Renal cortical epithelial cell (primary cell): Measurements from ENCODE around the gene TLN1. TPM values are rescaled to one million over a fixed set of nuclear protein-coding genes. Genes with fewer than 3 reads are reported as not detected.

Experiments
- DNase-seq: peaks from one replicate; pipeline ENCODE4 v3.0.0-alpha.2; 2011; ENCODE audit warnings: low read depth
- total RNA-seq: library from RNA; depleted of rRNA; stranded (reverse); fragments of >200 nt; gene quantifications from 2 replicates; pipeline ENCODE4 v1.2.3, GENCODE V29; 2014

TLN1 gene, protein sequence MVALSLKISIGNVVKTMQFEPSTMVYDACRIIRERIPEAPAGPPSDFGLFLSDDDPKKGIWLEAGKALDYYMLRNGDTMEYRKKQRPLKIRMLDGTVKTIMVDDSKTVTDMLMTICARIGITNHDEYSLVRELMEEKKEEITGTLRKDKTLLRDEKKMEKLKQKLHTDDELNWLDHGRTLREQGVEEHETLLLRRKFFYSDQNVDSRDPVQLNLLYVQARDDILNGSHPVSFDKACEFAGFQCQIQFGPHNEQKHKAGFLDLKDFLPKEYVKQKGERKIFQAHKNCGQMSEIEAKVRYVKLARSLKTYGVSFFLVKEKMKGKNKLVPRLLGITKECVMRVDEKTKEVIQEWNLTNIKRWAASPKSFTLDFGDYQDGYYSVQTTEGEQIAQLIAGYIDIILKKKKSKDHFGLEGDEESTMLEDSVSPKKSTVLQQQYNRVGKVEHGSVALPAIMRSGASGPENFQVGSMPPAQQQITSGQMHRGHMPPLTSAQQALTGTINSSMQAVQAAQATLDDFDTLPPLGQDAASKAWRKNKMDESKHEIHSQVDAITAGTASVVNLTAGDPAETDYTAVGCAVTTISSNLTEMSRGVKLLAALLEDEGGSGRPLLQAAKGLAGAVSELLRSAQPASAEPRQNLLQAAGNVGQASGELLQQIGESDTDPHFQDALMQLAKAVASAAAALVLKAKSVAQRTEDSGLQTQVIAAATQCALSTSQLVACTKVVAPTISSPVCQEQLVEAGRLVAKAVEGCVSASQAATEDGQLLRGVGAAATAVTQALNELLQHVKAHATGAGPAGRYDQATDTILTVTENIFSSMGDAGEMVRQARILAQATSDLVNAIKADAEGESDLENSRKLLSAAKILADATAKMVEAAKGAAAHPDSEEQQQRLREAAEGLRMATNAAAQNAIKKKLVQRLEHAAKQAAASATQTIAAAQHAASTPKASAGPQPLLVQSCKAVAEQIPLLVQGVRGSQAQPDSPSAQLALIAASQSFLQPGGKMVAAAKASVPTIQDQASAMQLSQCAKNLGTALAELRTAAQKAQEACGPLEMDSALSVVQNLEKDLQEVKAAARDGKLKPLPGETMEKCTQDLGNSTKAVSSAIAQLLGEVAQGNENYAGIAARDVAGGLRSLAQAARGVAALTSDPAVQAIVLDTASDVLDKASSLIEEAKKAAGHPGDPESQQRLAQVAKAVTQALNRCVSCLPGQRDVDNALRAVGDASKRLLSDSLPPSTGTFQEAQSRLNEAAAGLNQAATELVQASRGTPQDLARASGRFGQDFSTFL (N-terminal part only)
- total RNA-seq = 266 and 772 TPM in 2 replicates

DNA sequence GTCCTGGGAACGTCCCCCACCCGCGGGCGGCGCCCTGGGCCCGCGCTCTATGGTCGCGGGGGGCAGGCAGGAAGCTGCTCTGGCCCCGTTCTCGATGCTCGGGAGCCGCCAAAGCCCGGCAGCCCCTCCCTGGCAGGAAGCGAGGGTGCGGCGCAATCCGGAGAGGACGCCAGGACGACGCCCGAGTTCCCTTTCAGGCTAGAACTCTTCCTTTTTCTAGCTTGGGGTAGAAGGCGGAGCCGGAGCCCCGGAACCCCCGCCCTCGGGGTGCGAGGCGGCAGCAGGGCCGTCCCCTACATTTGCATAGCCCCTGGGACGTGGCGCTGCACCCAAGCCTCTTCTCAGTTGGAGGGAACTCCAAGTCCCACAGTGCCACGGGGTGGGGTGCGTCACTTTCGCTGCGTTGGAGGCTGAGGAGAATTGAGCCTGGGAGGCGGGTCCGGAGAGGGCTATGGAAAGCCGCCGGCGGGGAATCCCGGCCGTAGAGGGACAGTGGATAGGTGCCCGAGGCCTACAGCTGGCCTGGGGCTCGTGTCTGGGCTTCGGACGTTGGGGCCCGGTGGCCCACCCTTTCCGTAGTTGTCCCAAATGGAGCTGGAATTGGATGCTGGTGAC lies at the start of gene TLN1, which contains the start of gene CREB3:
TLN1 (minus strand) TSS at position 11 of the 615 bp plus-strand sequence. CDS start 6,501 bp downstream, outside the sequence.
CREB3 (plus strand) TSS at position 482 of the 615 bp plus-strand sequence; CDS start at position 589, 107 bp downstream.
- DNase-seq = peak; percentile 96

DNA sequence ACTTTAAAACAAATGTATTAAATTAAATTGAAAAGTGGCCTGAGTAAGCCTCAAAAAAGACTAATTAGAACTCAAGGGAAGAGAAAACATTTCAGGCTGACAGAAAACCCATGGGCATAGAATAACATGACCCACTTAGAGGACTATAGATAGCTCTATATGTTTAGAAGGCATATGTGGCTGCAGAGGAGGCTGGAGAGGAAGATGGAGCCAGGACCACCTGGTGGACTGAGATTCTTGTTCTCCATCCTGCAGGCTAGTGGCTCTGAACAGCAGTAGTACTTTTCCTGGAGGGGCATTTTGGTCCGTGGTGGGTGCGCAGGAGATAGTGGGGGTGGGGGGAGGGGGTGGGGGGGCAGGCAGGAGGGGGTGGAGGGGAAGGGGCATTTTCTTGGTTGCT lies 49.1 kb upstream of the TLN1 start:
- no peak for DNase-seq

DNA sequence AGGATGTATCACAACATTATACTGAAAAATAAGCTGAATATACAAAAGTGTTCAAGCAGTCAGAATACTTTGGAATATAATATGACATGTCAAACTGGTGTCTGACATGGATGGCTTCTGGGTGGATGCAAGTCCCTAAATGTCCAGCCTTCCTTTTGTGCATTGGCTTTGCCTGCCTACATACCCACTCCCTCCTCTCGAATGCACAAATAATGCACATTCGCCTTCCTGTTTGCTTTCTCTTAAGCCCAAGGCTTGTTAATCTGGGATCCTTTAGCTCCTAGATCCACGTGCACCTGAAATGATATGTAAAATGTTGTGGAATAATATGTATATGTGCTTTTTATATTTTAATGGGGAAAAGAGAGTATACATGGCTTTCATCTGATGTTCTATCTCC lies 46.5 kb upstream of the TLN1 start:
- no peak for DNase-seq

GRCh38 chr9:35776018-35776417 lies 44.0 kb upstream of the TLN1 start:
- no peak for DNase-seq

DNA sequence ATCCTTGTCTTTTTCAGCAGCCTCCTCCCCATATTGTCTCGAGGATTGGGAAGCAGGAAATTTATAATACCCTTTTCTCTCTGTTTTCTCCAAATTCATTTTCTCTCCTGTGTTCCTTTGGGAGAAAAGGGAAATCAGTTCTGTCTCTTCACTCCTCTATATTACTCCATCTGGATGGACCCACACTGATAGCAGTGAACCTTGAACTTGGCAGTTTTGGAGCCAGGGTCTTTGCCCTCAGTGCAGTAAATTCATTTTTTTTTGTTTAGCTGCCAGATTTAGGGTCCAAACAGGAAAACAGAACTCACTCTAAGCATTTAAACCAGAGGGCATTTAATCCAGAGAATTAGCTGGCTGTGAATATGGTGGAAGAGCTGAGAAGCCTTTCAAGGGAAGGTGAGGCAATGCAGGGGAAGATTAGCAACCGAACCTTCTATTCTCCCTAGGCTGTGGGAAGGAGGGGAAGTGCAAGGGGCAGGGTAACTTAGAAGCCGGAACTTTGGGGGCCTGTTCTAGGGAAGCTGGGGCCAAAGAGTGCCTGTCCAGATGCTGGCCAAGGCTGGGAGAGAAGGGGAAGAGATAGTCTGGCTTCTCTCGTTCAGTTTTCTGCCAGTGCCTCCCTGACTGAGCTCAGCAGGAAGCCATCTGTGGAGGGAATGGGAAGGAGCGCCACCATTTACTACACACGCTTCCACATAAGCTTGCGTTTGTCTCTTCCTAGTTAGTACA lies 43.1 kb upstream of the TLN1 start:
- DNase-seq = no peak

DNA sequence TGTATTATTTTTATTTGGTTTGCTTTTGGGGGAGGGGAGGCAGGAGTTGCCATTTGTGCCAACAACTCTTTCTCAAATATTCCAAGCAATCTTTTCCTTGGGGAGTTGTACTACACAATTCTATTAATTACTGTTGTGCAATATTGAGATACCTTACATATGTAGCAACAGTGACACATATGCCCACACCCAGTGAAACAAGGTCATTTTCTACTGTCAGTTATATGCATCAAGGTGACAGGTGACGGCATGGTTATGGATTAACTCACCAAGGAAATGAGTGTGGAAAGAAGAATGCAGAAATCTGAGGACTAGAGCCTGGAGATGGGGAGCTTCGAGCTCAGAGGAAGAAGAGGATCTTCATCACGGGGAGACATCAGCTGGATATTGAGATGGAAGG lies 39.9 kb upstream of the TLN1 start:
- DNase-seq = peak; percentile 67

GRCh38 chr9:35771534-35771933 lies 39.5 kb upstream of the TLN1 start:
- DNase-seq = no peak

DNA sequence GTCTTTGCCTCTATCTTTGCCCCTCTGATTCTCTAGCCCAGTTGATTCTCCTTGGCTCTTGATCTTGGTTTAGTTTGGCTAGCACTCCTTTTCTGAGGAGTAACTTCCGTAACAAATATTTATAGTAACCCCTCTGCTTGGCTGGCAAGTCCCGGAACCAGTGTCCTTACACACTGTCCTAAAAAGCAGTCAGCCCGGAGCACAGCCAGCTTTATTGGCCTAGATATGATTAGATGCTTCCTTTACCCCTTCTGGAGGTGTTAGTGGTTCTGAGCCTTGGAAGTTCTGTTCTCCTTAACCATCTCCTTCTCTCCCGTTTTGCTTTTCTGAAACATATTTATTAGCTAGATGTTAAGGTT lies 39.1 kb upstream of the TLN1 start:
- no peak for DNase-seq

DNA sequence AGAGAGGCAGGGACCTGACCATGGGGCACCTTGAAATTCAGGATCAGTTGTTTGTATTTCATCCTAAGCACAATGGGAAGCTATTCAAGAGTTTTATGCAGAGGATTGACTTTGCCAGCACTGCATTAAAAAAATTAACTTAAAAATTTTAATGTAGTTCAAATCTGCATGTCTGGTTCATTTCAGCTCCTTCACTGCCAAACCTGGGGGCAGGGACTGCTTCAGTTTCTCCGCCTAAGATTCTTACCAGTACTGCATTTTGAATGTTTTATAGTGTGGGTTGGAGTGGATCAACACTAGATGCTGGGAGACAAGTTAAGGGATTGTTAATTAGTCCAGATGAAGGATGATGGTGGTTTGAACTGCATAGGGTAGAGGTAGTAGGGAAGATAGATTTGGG lies 37.8 kb upstream of the TLN1 start:
- no peak for DNase-seq

GRCh38 chr9:35767458-35767857 lies 35.5 kb upstream of the TLN1 start:
- no peak for DNase-seq

- DNase-seq = no peak
These were observed 35.0 kb upstream of the TLN1 start for GRCh38 chr9:35766997-35767396.

GRCh38 chr9:35763803-35764202 lies 31.8 kb upstream of the TLN1 start:
- DNase-seq = no peak

GRCh38 chr9:35763181-35763580 lies 31.2 kb upstream of the TLN1 start:
- DNase-seq = no peak

- DNase-seq = peak; percentile 48
These were observed 28.7 kb upstream of the TLN1 start for GRCh38 chr9:35760651-35761050.

DNA sequence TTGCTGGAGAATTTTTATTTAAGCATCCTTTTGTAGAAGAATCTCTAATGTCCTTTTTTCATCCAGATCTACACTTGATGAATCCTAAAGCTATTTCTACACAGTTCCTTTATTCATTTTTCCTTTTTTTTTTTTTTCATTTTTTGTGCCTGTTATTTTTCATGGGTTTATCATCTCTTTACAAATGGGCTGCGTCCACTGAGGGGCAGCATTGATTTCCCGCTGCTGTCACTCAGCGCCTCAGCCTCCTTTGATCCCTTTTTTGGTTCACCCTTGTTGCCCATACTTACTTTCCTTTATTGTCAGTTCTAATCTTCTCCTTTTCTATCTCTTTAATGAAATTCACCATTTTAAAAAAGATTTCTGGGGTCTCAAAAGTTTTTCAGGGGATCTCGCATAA lies 27.8 kb upstream of the TLN1 start:
- no peak for DNase-seq

DNA sequence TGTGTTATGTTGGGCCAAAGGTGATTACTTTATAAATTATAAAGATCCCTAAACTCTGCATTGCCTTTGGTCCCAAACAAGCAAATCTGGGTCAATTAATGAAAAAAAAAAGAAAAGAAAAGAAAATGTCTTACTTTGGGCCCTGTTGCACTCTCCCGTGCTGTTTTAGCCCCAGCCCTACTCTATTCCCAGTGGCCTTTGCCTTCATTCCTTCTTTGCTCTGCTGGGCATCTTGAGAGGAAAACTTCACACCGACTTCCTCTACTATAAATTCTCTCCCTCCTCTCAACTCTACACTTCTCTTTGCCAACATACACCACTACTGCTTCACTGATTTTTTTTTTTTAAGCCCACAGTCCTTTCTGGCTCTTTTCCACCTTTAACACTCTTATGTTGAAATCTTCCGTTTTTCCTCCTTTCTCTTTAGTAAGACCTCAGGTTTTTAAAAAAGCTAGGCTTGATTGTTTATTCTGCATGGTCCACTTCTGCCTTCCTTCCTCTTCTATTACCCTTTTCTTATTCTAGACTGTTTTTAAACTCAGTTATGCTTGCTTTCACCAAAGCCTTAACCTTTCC lies 26.6 kb upstream of the TLN1 start:
- peak; percentile 49 for DNase-seq

GRCh38 chr9:35757892-35758275 lies 25.9 kb upstream of the TLN1 start:
- no peak for DNase-seq

GRCh38 chr9:35757226-35757891 lies 25.4 kb upstream of the TLN1 start:
- peak; percentile 51 for DNase-seq

GRCh38 chr9:35756275-35757225 lies 24.6 kb upstream of the TLN1 start:
- DNase-seq = peak; percentile 39
